ENCODE data around the gene BCAT1. TPM values are rescaled to one million over a fixed set of nuclear protein-coding genes. Genes with fewer than 3 reads are reported as not detected.

Gene BCAT1
- total and polyA plus RNA-seq, 2 donors (not counting 1 experiment from before 2014, with no cell fraction given): 0.33 to 9.6 TPM

- Histone ChIP-seq H4K20me1 (ENCODE audit: control insufficient read depth, insufficient read depth, low read length, poor library complexity, severe bottlenecking) (no peaks in the 10 kb centered on the region), H3K36me3 (replicated peaks in 1 of 2; ENCODE audit: control extremely low read depth in 1 of 2, control insufficient read depth in 1 of 2, extremely low read depth in 1 of 2, insufficient read depth in 2 of 2, low read length in 1 of 2) (no peaks in the 10 kb centered on the region), H3K4me3 (ENCODE audit: control extremely low read depth in 1 of 5, extremely low read depth in 1 of 5, insufficient read depth in 1 of 5, low read depth in 2 of 5, low read length in 4 of 5) (no peak overlapping the region), H2AFZ (ENCODE audit: insufficient read depth, low read depth, low read length, poor library complexity, severe bottlenecking) (no peak overlapping the region), H3K9me3 (ENCODE audit: control extremely low read depth in 1 of 3, control insufficient read depth in 2 of 3, insufficient read depth in 1 of 3, low read length in 2 of 3) (no peaks in the 10 kb centered on the region), H3K4me1 (ENCODE audit: control insufficient read depth in 2 of 2, insufficient read depth in 2 of 2, low read length in 2 of 2) (no peaks in the 10 kb centered on the region), H3K27me3 (replicated peaks in 1 of 4; ENCODE audit: control extremely low read depth in 1 of 4, control insufficient read depth in 3 of 4, insufficient read depth in 4 of 4, low read length in 3 of 4) (no peaks in the 10 kb centered on the region), H3K79me2 (ENCODE audit: control insufficient read depth, insufficient read depth, low read length) (no peaks in the 10 kb centered on the region), H3K27ac (ENCODE audit: low read length in 2 of 2) (no peak overlapping the region), H3K4me2 (replicated peaks; ENCODE audit: low read depth, low read length, poor library complexity, severe bottlenecking) (no peak overlapping the region), H3K9ac (ENCODE audit: low read length) (no peak overlapping the region)
- Mint-ChIP-seq H3K27ac (no peak overlapping the region), H3K4me1 (no peaks in the 10 kb centered on the region), H3K27me3 (no peaks in the 10 kb centered on the region), H3K9me3 (ENCODE audit: insufficient read depth) (no peaks in the 10 kb centered on the region), H3K4me3 (no peak overlapping the region)
- DNase-seq (no peak), ATAC-seq (ENCODE audit: low read depth) (no peak)
- ChIA-PET CTCF (no interaction called here), POLR2A (no interaction called here)
- WGBS (ENCODE audit: insufficient coverage): 100% methylated on average over 2 of the region's 5 CpGs
- no peak for TF ChIP-seq EZH2 (IDR thresholded peaks at IDR 0.05; ENCODE audit: borderline replicate concordance, insufficient read depth, low read depth, low read length, poor library complexity, severe bottlenecking)
- TF ChIP-seq, protein P1, sequence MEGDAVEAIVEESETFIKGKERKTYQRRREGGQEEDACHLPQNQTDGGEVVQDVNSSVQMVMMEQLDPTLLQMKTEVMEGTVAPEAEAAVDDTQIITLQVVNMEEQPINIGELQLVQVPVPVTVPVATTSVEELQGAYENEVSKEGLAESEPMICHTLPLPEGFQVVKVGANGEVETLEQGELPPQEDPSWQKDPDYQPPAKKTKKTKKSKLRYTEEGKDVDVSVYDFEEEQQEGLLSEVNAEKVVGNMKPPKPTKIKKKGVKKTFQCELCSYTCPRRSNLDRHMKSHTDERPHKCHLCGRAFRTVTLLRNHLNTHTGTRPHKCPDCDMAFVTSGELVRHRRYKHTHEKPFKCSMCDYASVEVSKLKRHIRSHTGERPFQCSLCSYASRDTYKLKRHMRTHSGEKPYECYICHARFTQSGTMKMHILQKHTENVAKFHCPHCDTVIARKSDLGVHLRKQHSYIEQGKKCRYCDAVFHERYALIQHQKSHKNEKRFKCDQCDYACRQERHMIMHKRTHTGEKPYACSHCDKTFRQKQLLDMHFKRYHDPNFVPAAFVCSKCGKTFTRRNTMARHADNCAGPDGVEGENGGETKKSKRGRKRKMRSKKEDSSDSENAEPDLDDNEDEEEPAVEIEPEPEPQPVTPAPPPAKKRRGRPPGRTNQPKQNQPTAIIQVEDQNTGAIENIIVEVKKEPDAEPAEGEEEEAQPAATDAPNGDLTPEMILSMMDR (IDR thresholded peaks at IDR 0.05): no peak
- intact Hi-C loops (cut with micrococcal nuclease): no loop called here
These were observed 68.2 kb downstream of the BCAT1 start for GRCh38 chr12:24880732-24881131.

DNA sequence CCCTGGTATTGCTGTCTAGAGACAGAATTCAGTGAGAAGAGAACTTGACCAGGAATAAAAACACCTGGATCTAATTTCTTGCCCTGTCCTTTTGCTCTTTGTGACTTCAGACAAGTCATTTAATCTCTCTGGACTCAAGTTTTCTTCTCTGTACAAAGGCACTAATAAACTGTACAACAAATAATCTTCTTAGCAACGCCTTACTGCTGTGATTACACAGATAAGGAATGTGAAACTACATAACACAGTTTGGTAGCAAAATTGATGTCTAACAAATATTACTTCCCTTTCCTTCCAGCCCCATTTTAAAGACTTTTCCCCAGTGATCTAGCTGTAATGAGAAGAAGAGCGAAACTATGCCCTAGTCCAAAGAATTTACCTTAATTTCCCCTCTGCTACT, 69.3 kb downstream of the BCAT1 start:
- H3K4me1 Mint-ChIP-seq: no peaks in the 10 kb centered on the region

More for the DNA sequence above, 69.3 kb downstream of the BCAT1 start:
- no peak overlapping the region for H3K4me3 ChIP-seq (ENCODE audit: control extremely low read depth in 1 of 5, extremely low read depth in 1 of 5, insufficient read depth in 1 of 5, low read depth in 2 of 5, low read length in 4 of 5)
- no peaks in the 10 kb centered on the region for H3K9me3 Mint-ChIP-seq (ENCODE audit: insufficient read depth)
- intact Hi-C loops (cut with micrococcal nuclease): no loop called here
- DNase-seq: no peak
- WGBS (ENCODE audit: insufficient coverage): no CpG with 5 or more reads among the region's 2 CpGs
- POLR2A ChIA-PET: no interaction called here
- no peaks in the 10 kb centered on the region for H3K4me1 ChIP-seq (ENCODE audit: control insufficient read depth in 2 of 2, insufficient read depth in 2 of 2, low read length in 2 of 2)
- H3K27ac Mint-ChIP-seq: no peak overlapping the region
- H3K36me3 ChIP-seq (replicated peaks in 1 of 2; ENCODE audit: control extremely low read depth in 1 of 2, control insufficient read depth in 1 of 2, extremely low read depth in 1 of 2, insufficient read depth in 2 of 2, low read length in 1 of 2): no peaks in the 10 kb centered on the region
- H3K4me2 ChIP-seq (replicated peaks; ENCODE audit: low read depth, low read length, poor library complexity, severe bottlenecking): no peak overlapping the region
- no peaks in the 10 kb centered on the region for H3K27me3 Mint-ChIP-seq
- H3K27me3 ChIP-seq (replicated peaks in 1 of 4; ENCODE audit: control extremely low read depth in 1 of 4, control insufficient read depth in 3 of 4, insufficient read depth in 4 of 4, low read length in 3 of 4): no peaks in the 10 kb centered on the region
- no peaks in the 10 kb centered on the region for H4K20me1 ChIP-seq (ENCODE audit: control insufficient read depth, insufficient read depth, low read length, poor library complexity, severe bottlenecking)
- no peak overlapping the region for H3K4me3 Mint-ChIP-seq
- no peaks in the 10 kb centered on the region for H3K9me3 ChIP-seq (ENCODE audit: control extremely low read depth in 1 of 3, control insufficient read depth in 2 of 3, insufficient read depth in 1 of 3, low read length in 2 of 3)
- ATAC-seq (ENCODE audit: low read depth): no peak
- no peak for TF ChIP-seq EZH2 (IDR thresholded peaks at IDR 0.05; ENCODE audit: borderline replicate concordance, insufficient read depth, low read depth, low read length, poor library complexity, severe bottlenecking)
- TF ChIP-seq, protein P1 (IDR thresholded peaks at IDR 0.05): no peak
- CTCF ChIA-PET: no interaction called here
- H3K79me2 ChIP-seq (ENCODE audit: control insufficient read depth, insufficient read depth, low read length): no peaks in the 10 kb centered on the region
- no peak overlapping the region for H3K27ac ChIP-seq (ENCODE audit: low read length in 2 of 2)
- no peak overlapping the region for H3K9ac ChIP-seq (ENCODE audit: low read length)
- no peak overlapping the region for H2AFZ ChIP-seq (ENCODE audit: insufficient read depth, low read depth, low read length, poor library complexity, severe bottlenecking)

Data from B cell (primary cell).